Measurements from ENCODE around the gene MSANTD4. TPM values are rescaled to one million over a fixed set of nuclear protein-coding genes. Genes with fewer than 3 reads are reported as not detected.

Gene MSANTD4
- total RNA-seq, 2 donors from 2014 or later, result 6.0 to 6.4 TPM

DNA sequence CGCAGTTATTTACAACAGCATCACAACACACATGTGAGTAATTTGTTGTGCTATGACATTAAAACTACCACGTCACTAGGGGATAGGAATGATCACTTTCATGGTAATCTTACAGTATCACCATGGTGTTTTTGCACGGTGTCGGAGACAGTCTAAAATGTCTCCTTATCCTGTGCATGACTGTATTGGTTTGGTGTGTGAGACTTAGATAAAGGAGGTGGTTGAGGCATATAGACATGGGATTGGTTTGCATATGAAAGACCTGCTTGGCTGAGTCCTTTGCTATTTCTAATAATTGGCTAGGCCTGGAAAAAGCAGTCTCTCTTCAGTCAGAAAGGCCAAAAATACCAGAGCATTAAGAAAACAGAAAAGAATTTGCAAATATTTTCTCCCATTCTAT is 30.2 kb downstream of the MSANTD4 start:
- Mint-ChIP-seq H3K36me3 (ENCODE audit: low read depth) (peaks cover 5% of the 10 kb centered on the region), H3K4me3 (no peak overlapping the region), H3K27me3 (no peaks in the 10 kb centered on the region), H3K4me1 (no peaks in the 10 kb centered on the region), H3K27ac (no peak overlapping the region)
- no peak for DNase-seq
- H3K9me3 ChIP-seq (ENCODE audit: control insufficient read depth, low read length, poor library complexity, severe bottlenecking), result peaks cover 4% of the 10 kb centered on the region
- ATAC-seq, result no peak

DNA sequence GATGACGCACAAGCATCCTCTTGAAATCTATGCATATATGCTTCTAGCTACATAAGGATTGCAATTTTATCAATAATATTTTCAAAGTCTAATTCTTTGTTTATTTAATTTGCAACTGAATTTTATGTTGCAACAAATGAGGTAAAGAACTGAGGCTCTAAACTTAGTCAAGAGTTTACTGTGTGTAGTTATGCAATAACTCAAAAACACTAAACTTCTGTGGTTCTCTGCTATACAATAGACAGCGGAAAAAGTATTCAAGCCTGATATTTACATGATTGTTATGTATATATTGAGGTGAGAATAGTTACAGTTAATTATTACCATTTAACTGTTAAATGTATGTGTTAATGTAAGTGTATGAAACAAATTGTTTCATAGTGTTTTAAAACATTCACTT is 32.9 kb downstream of the MSANTD4 start:
- no peaks in the 10 kb centered on the region for H3K27me3 Mint-ChIP-seq
- no peak for DNase-seq
- H3K4me1 Mint-ChIP-seq, result no peaks in the 10 kb centered on the region
- no peak overlapping the region for H3K27ac Mint-ChIP-seq
- ATAC-seq, result no peak
- H3K9me3 ChIP-seq (ENCODE audit: control insufficient read depth, low read length, poor library complexity, severe bottlenecking), result peaks cover under 1% of the 10 kb centered on the region
- H3K36me3 Mint-ChIP-seq (ENCODE audit: low read depth), result no peaks in the 10 kb centered on the region
- H3K4me3 Mint-ChIP-seq, result no peak overlapping the region

DNA sequence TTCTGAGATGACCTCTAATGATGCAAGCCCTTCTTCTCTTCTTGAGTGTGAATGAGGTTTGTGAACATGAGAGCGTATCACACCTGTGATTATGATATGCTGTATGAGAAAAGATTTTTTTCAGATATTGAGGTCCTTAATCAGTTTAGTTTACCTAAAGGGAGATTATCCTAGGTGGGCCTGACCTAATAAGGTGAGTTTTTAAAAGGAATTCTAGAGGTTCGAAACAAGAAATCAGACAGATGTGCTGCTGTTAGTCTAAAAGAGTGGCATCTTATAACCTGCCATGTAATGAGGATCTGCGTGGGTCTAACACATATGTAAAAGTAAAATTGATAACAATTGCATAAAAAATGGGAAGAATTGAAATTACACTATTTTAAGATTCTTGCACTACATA is 33.8 kb downstream of the MSANTD4 start:
- H3K9me3 ChIP-seq (ENCODE audit: control insufficient read depth, low read length, poor library complexity, severe bottlenecking), result no peaks in the 10 kb centered on the region
- Mint-ChIP-seq H3K4me3 (no peak overlapping the region), H3K27me3 (no peaks in the 10 kb centered on the region), H3K4me1 (no peaks in the 10 kb centered on the region), H3K27ac (no peak overlapping the region), H3K36me3 (ENCODE audit: low read depth) (no peaks in the 10 kb centered on the region)
- ATAC-seq (no peak), DNase-seq (no peak)

DNA sequence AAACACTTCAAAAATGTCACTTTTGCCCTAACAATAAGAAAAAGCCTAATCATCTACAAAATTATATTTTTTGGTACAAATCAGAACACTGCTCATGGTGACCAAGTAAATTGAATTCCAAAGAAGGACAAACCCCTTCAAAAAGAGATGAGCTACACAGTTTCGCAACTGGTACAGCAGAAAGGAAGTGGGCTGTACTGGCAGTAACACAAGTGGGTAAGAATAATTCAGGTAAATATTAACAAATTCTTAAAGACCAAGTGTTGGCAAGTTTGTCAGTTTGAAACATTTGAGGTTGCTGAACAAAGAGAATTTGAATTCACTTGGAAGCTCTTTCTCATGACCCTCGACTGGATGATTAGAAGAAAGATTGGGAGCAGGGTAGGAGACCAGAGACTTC is 35.5 kb downstream of the MSANTD4 start:
- no peaks in the 10 kb centered on the region for H3K4me1 Mint-ChIP-seq

DNA sequence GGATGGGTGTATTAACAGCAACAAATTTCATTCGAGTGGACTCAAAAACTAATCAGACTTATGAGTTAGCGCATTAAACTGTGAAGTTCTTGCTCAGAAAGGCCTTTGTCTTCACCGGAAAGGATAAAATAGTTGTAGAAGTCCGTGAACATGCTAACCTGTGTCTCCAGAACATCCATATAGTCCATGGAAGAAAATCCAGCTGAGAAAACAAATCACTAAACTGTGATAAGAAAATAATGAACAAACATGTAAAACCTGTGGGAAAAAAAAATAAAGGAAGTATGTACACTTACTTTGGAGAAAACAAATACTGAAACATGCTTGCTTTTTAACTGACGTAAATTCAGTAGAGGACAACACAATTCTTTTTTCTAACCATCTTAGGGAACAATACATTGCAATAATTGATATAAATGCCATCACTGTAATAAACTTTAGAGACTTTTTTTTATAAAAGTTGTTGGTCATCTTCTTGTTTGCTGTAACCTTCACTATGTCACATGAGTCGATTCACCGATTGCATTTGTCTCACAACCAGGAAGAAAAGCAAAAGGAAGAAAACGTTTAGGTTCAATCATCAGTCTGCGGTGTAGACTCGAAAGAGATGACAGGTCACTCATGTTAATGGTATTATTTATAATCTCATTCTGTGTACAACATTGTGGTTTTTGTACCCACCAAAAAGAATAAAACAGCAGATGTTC is 41.9 kb downstream of the MSANTD4 start:
- H3K27me3 Mint-ChIP-seq, result peaks cover 5% of the 10 kb centered on the region
- DNase-seq (no peak), ATAC-seq (no peak)
- H3K27ac Mint-ChIP-seq, result no peak overlapping the region
- H3K9me3 ChIP-seq (ENCODE audit: control insufficient read depth, low read length, poor library complexity, severe bottlenecking), result no peaks in the 10 kb centered on the region
- H3K4me3 Mint-ChIP-seq, result no peak overlapping the region
- H3K4me1 Mint-ChIP-seq, result no peaks in the 10 kb centered on the region
- H3K36me3 Mint-ChIP-seq (ENCODE audit: low read depth), result no peaks in the 10 kb centered on the region

More for the DNA sequence above, 35.5 kb downstream of the MSANTD4 start:
- no peak overlapping the region for H3K27ac Mint-ChIP-seq
- DNase-seq (no peak), ATAC-seq (no peak)
- H3K27me3 Mint-ChIP-seq, result no peaks in the 10 kb centered on the region
- H3K36me3 Mint-ChIP-seq (ENCODE audit: low read depth), result no peaks in the 10 kb centered on the region
- H3K4me3 Mint-ChIP-seq, result no peak overlapping the region
- H3K9me3 ChIP-seq (ENCODE audit: control insufficient read depth, low read length, poor library complexity, severe bottlenecking), result no peaks in the 10 kb centered on the region

DNA sequence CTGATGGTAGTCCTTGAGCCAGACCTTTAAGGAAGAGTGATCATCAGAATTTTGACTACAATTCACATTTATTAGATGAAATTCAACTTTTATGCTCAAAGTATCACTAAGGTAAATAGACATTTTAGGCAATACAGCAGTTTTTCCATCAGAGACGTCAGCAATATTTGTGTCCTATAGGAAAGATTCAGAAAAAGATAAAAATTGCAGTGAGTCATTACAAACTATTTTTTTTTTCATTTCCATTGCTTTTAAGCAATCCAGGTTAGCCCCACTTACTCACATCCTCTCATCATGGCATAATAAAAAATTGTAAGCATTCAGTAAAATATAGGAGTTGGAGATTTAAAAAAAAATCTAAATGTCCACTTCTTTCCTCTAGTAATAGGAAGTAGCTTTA is 46.9 kb downstream of the MSANTD4 start:
- Mint-ChIP-seq H3K27ac (no peak overlapping the region), H3K4me3 (no peak overlapping the region), H3K36me3 (ENCODE audit: low read depth) (no peaks in the 10 kb centered on the region), H3K27me3 (peaks cover 12% of the 10 kb centered on the region), H3K4me1 (no peaks in the 10 kb centered on the region)
- no peak for ATAC-seq
- H3K9me3 ChIP-seq (ENCODE audit: control insufficient read depth, low read length, poor library complexity, severe bottlenecking), result no peaks in the 10 kb centered on the region
- DNase-seq, result no peak

DNA sequence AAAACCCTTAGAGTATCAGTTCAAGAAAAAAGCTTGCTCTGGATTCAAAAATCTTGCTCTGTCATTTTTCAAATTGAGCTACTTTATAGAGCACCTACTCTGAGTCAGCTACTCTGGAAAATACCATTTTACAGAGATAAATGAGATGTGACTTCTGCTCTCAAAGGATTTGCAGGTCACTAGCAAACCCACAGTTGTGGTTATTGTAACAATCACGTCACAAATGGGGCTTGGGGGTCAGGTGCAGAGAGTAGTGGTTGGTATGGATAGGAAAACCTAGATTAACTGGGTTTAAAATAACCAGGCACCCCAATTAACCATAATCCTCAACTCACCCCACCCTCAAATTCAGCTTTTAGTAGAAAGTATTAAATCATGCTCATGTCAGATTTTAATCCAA is 52.3 kb downstream of the MSANTD4 start:
- DNase-seq (no peak), ATAC-seq (no peak)
- peaks cover 6% of the 10 kb centered on the region for H3K27me3 Mint-ChIP-seq
- no peaks in the 10 kb centered on the region for H3K9me3 ChIP-seq (ENCODE audit: control insufficient read depth, low read length, poor library complexity, severe bottlenecking)
- no peak overlapping the region for H3K4me3 Mint-ChIP-seq
- no peak overlapping the region for H3K27ac Mint-ChIP-seq
- no peaks in the 10 kb centered on the region for H3K36me3 Mint-ChIP-seq (ENCODE audit: low read depth)
- H3K4me1 Mint-ChIP-seq, result no peaks in the 10 kb centered on the region

DNA sequence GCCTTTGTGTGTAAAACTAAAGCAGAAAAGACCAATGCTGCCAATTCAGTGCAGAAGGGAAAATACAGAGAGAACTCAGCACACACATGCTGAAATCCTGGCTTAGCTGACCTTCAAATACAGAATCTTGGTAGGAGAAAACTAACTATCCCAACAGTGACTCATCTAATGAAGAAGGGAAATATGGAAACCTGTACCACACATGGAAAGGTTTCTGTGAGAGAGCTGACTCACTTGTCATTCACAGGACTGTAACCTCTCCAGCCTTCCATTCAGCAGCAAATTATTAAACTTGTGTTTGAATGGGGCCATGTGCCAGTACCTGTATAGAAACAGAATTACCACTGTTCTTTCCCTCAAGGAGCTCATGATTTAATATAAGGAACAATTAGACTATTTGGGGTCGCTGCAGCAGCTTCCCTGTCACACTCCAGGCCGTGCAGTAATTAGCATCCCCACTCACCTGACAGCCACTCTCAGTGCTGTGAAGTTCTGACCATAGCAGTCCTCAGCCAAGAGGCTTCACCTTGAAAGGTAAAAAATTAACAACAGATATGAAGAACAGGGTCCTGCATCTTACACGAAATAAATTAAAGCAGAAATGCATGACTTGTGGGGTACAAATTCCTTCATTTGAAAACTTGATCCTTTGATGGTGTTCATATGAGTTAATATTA is 53.9 kb downstream of the MSANTD4 start:
- no peaks in the 10 kb centered on the region for H3K9me3 ChIP-seq (ENCODE audit: control insufficient read depth, low read length, poor library complexity, severe bottlenecking)
- DNase-seq (no peak), ATAC-seq (no peak)
- H3K4me3 Mint-ChIP-seq, result no peak overlapping the region
- H3K27me3 Mint-ChIP-seq, result no peaks in the 10 kb centered on the region
- no peak overlapping the region for H3K27ac Mint-ChIP-seq
- no peaks in the 10 kb centered on the region for H3K36me3 Mint-ChIP-seq (ENCODE audit: low read depth)
- H3K4me1 Mint-ChIP-seq, result no peaks in the 10 kb centered on the region

DNA sequence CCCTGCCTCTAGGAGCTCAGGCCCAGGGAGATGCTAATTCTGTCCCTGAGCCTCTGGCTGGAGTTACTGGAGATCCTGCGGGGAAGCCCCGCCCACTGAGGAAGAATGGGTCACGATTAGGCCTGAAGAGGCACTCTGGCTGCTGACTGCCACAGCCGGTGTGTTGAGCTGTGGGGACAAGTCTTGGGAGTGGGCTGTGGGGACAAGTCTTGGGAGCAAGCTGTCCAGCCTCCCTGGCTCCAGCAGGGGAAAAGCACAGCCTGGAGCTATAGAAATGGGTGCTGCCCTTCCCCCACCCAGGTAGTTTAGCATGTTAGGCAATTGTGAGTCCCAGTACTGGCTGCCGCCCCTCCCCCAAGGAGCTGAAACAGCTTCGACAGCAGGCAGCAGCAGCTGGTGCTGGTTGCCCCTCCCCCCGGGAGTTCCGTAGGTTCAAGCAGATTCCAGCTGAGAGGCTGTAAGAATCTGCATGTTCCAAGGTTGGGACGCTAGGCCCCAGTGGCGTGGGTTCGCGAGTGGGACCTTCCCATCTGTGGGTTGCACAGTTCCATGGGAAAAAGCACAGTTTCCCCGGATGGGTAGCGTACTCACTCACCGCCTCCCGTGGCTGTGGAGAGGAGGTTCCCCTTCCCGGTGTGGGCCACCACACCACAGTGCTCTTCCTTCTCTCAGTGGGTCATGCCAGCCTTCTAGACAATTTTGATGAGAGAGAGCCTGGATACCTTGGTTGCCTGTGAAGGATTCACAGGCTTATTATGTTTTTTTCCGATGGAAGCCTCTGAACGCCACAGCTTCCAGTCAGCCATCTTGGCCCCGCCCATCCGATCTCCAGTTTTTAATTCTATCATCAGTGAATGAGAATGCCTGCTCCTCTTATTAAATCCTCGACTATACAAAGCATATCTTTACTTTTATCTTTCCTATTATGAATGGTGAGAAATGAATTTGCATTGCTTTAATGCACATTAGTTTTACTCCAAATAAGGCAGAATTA is 61.5 kb downstream of the MSANTD4 start:
- Mint-ChIP-seq H3K4me3 (no peak overlapping the region), H3K4me1 (no peaks in the 10 kb centered on the region), H3K36me3 (ENCODE audit: low read depth) (no peaks in the 10 kb centered on the region), H3K27me3 (no peaks in the 10 kb centered on the region), H3K27ac (no peak overlapping the region)
- DNase-seq (no peak), ATAC-seq (no peak)
- H3K9me3 ChIP-seq (ENCODE audit: control insufficient read depth, low read length, poor library complexity, severe bottlenecking), result no peaks in the 10 kb centered on the region

Other genes with a start within 250 kb of the MSANTD4 start
- gene KBTBD3, start 55.1 kb upstream of the MSANTD4 start, total RNA-seq, result 1 to 10 TPM; 4.8 to 5.7 TPM
- 10 to 100 TPM; 18.9 to 19.1 TPM for gene AASDHPPT, start 55.4 kb upstream of the MSANTD4 start, total RNA-seq

Measured in T-helper 17 cell (primary cell).